Activated CD4-positive, CD25-positive, alpha-beta regulatory T cell treated with anti-CD3 and anti-CD28 coated beads, Interleukin-2, amount 50 U/mL, for 24 hours (primary cell): ENCODE data around the gene HEXD.
A peak's percentile ranks its signal among the peaks of the same experiment; 100 is the strongest.
"Not testable (repeated sequence)": the region's sequence is repeated elsewhere in the genome, so short reads cannot be mapped to it uniquely, and the experiment has no call there.

ENCODE experiments used
- ATAC-seq, 2 donors: fragments of 150-1000 bp; cut with Tn5 transposase; one replicate each; pipeline ENCODE4 v1.10.0; 2021; ENCODE audit warnings: mild to moderate bottlenecking in 1 of 2, moderate library complexity in 1 of 2

The HEXD gene

GRCh38 chr17:82442643-82443464 lies 24.7 kb downstream of the HEXD start:
- ATAC-seq = no peak

GRCh38 chr17:82443465-82444283 lies 25.5 kb downstream of the HEXD start:
- no peak for ATAC-seq

- ATAC-seq = no peak
These were observed 26.2 kb downstream of the HEXD start for GRCh38 chr17:82444284-82444893.

- no peak for ATAC-seq
These were observed 26.9 kb downstream of the HEXD start for GRCh38 chr17:82444941-82445521.

DNA sequence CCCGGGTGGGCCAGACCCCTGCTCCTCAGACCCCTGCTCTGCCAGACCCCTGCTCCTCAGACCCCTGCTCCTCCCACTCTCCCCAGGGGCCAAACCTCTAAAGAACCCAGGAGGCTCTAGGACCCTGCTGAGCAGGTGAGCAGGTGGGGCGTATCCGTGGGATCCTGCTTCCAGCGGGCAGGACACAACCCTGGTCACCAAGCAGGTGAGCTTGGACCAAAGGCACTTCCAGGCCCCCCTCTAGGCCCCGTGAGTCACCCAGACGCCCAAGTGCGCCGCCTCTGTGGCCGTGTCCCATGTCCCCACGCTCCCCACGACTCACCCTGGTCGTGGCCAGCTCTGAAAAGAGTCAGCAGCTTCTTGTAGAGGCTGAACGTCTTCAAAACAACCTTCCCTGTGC lies 27.4 kb downstream of the HEXD start:
- no peak for ATAC-seq

DNA sequence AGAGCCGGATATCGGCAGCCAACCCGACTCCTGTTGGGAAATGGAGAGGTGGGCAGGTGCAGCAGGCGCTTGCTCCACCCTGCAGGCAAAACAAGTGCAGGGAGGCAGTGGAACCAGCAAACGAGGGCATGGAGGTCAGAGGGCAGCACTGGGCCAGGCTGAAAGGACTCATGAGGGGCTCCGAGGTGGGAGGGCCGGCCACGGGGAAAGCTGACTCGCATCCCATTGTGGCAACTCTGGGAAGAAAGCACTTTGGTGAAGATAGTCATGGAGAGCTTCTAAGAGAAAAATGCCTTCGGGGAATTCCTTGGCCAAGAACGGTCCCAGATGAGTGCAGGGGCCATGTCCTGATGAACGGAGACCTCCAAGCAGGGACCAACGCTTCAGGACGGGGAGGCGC lies 28.0 kb downstream of the HEXD start:
- no peak for ATAC-seq

GRCh38 chr17:82446649-82447048 lies 28.5 kb downstream of the HEXD start:
- ATAC-seq = no peak

GRCh38 chr17:82447876-82448275 lies 29.7 kb downstream of the HEXD start:
- ATAC-seq = no peak

GRCh38 chr17:82449131-82449882 lies 31.2 kb downstream of the HEXD start:
- ATAC-seq = peak; percentile 57 to 60

DNA sequence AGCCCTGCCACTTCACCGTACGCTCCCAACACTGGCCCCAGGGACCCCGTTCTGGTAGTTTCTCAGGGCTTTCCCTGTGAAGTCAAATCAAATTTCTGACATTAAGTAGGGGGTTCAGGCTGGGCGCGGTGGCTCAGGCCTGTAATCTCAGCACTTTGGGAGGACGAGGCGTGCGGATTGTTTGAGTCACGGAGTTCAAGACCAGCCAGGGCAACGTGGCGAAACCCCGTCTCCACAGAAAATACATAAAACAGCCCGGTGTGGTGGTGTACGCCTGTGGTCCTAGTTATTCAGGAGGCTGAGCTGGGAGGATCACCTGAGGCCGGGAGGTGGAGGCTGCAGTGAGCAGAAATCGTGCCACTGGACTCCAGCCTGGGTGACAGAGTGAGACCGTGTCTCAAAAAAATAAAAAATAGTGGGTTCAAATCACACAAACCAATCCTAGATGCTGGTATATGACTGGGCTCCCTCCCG lies 31.8 kb downstream of the HEXD start:
- peak; percentile 28 to 33 for ATAC-seq

GRCh38 chr17:82450357-82451106 lies 32.4 kb downstream of the HEXD start, which contains the start of gene CYBC1:
Gene CYBC1 (minus strand): TSS chr17:82450752. CDS start chr17:82449254, 1,498 bp downstream.
- peak; percentile 71 to 74 for ATAC-seq

DNA sequence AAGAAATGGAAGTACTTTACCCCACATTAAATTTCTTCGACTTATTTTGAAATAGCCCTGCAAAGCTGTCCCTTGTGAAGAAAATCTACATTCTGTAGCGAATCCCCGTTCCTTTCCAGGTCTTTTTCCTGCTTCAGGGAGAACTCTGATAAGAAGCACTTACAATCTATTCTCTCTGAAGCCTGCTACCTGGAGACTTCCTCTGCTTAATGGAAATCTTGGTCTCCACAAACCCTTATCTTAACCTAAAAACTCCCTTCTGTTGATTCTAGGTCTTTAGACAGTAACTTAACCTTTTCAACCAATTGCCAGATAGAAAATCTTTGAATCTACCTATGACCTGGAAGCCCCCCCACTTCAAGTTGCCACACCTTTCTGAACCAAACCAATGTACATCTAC lies 34.0 kb downstream of the HEXD start:
- no peak for ATAC-seq

DNA sequence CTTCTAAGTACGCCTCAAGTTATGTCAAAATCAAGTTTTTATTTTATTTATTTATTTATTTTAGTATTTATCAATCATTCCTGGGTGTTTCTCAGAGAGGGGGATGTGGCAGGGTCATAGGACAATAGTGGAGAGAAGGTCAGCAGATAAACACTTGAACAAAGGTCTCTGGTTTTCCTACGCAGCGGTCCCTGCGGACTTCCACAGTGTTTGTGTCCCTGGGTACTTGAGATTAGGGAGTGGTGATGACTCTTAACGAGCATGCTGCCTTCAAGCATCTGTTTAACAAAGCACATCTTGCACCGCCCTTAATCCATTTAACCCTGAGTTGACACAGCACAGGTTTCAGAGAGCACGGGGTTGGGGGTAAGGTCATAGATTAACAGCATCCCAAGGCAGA lies 35.0 kb downstream of the HEXD start:
- ATAC-seq = not testable (repeated sequence)

DNA sequence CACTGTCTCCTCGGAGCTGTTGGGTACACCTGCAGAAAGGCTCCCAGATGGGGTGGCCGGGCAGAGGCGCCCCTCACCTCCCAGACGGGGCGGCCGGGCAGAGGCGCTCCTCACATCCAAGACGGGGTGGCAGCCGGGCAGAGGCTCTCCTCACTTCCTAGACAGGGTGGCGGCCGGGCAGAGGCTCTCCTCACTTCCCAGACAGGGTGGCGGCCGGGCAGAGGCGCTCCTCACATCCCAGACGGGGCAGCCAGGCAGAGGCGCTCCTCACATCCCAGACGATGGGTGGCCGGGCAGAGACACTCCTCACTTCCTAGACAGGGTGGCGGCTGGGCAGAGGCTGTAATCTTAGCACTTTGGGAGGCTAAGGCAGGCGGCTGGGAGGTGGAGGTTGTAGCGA lies 35.6 kb downstream of the HEXD start:
- ATAC-seq = not testable (repeated sequence)

DNA sequence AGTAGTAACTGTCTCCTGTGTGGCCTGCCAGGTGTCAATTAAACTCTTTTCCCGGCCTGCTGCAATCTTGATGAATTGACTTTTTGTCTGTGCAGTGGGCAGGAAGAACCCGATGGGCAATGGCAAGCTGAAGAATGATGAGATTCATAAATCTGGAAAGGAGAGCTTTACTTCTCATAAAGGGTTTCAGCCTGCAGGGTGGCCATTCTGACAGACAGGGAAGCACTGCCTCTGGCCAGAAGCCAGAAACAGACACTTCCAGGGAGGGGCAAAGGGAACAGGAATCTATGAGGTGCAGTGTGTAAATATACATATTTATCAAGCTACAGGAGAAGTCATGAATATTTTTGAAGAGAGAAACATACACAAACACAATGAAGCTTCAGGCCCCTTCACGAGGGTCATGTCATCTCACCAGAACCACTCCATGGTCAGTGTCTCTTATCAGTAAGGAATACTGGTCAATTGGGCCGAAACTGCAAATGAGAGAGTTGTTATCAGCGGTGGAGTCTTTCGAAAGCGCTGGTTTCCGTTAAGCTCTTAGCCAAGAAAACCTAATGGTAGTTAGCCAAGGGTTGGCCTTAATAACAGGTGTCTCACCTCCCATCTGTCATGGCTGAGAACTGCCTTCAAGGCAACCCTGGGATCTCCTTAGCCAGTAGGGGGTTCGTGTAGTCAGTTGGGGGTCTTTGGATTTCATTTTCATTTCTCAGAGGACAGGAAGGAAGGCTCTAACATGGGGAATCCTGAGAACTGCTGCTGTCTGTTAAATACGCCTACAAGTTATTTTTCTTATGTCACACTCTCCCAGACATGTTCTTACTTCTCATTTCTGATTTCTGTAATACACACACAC lies 39.2 kb downstream of the HEXD start:
- ATAC-seq = no peak

DNA sequence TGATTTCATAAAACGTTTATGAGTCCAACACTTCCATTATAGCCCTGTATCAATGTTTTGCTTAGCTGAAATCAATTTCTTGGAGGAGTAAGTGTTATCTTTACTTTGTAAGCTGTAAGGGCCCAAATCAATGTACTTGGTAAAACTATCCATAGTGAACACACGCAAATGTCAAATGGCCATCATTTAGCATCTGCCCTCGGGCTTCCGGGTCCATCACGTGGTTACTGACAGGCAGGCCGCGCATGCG lies 39.7 kb downstream of the HEXD start:
- no peak for ATAC-seq

DNA sequence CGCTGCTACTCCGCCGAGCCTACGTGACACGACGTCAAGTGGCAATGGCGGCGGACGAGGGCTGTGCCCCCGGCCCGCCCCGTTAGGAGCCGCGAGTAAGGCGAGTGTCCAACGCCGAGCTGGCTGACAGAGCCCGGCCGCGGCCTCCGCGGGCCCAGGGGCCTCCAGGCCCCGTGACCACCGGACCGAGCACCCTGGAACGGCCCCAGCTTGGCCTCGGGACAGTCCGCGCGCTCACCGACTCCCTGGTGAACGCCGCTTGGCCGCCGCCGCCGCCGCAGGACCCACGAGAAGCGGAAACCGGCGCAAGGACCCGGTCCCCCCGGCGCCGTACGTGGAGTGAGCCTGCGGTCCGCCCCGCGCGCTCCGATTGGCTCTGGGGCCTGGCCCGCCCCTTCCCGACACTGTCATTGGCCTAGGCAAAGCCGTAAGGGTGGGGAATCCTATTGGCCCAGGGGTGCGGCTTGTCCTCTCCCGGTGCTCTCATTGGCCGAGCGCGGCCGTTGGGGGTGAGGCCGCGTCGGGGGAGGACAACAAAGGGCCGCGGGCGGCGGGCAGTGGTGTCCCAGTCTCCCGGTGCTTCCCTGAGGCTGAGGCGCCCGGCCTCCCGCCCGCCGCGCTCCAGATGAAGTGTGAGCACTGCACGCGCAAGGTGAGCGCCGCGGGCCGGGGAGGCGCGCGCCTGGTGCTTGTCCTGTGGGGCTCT lies 40.2 kb downstream of the HEXD start, which contains the start of gene NARF:
TSS of gene NARF (plus strand) at position 563 of the 706 bp plus-strand sequence. CDS start at position 626, 63 bp downstream.
- ATAC-seq = peak; percentile 99

GRCh38 chr17:82458885-82459424 lies 40.8 kb downstream of the HEXD start:
- no peak for ATAC-seq

DNA sequence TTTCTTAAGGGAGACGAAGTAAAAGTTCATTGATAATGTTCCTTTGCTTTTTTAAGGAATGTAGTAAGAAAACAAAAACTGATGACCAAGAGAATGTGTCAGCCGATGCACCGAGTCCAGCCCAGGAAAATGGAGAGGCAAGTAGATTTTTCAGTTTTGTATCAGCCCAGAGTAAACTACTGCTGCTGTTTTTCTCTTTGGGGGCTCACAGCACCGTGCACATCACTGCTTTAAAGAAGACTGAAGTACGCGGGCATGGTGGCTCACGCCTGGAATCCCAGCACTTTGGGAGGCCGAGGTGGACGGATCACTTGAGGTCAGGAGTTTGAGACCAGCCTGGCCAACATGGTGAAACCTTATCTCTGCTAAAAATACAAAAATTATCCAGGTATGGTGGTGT lies 41.8 kb downstream of the HEXD start:
- ATAC-seq = not testable (repeated sequence)
